H9 (cell line): ENCODE measurements around the gene BCKDHA. TPM values are rescaled to one million over a fixed set of nuclear protein-coding genes. Genes with fewer than 3 reads are reported as not detected.

Experiments used
- total RNA-seq: library from RNA; stranded (reverse); gene quantifications from 2 replicates; pipeline ENCODE4 v1.2.1, GENCODE V29; 2021

BCKDHA gene
- total RNA-seq, 1 experiment from 2014 or later: 21.1 TPM

Other genes with a start within 250 kb of the BCKDHA start
- gene CYP2S1, start 204.6 kb upstream of the BCKDHA start, total RNA-seq: 159 and 175 TPM in 2 replicates
- 29.4 and 30.3 TPM in 2 replicates for gene AXL, start 178.6 kb upstream of the BCKDHA start, total RNA-seq
- 309 and 315 TPM in 2 replicates for gene HNRNPUL1, start 133.4 kb upstream of the BCKDHA start, total RNA-seq
- 37.2 and 39.4 TPM in 2 replicates for gene CCDC97, start 87.6 kb upstream of the BCKDHA start, total RNA-seq
- gene TGFB1, start 43.9 kb upstream of the BCKDHA start, total RNA-seq: 30.1 and 31.3 TPM in 2 replicates
- gene B9D2, start 33.7 kb upstream of the BCKDHA start, total RNA-seq: 4.8 and 5.2 TPM in 2 replicates
- 5.7 and 6.1 TPM in 2 replicates for gene TMEM91, start 21.3 kb upstream of the BCKDHA start, total RNA-seq
- gene EXOSC5, start 459 bp upstream of the BCKDHA start, total RNA-seq: 58.7 and 62.1 TPM in 2 replicates
- gene B3GNT8, start 29.6 kb downstream of the BCKDHA start, total RNA-seq: 0.86 and 0.96 TPM in 2 replicates
- 70.5 and 74.7 TPM in 2 replicates for gene DMAC2, start 42.1 kb downstream of the BCKDHA start, total RNA-seq
- gene ERICH4, start 45.3 kb downstream of the BCKDHA start, total RNA-seq: not detected in 2 replicates
- not detected in 2 replicates for gene CEACAM21, start 178.3 kb downstream of the BCKDHA start, total RNA-seq
- gene CEACAM4, start 229.3 kb downstream of the BCKDHA start, total RNA-seq: not detected in 2 replicates